Spleen (tissue), 11 donors: ENCODE data around the gene PCDHGC4. TPM values are rescaled to one million over a fixed set of nuclear protein-coding genes. Genes with fewer than 3 reads are reported as not detected.

ENCODE experiments used
- DNase-seq: peaks from one replicate; pipeline ENCODE4 v3.0.0-alpha.2; 2020
- H3K27ac ChIP-seq, 8 donors: fragments of 200-600 bp; sonication (generic) in 7 of 8; 1 replicate in 4 of 8; 2 replicates in 4 of 8; pipeline versions ENCODE4 v1.5.0 to v1.8.0; 2016 to 2021; ENCODE audit warnings: inconsistent platforms in 4 of 8, mild to moderate bottlenecking in 4 of 8, moderate library complexity in 1 of 8
- H3K27me3 ChIP-seq, 7 donors: fragments of 200-600 bp; sonication (generic) in 6 of 7; replicated peaks in 1 of 7; 1 replicate in 4 of 7; 2 replicates in 3 of 7; pipeline versions ENCODE4 v1.5.0 to v1.8.0; 2016 to 2021; ENCODE audit warnings: inconsistent platforms in 3 of 7, mild to moderate bottlenecking in 1 of 7
- H3K36me3 ChIP-seq, 6 donors: fragments of 200-600 bp; sonication (generic) in 5 of 6; 1 replicate in 4 of 6; 2 replicates in 2 of 6; pipeline versions ENCODE4 v1.5.0 to v1.8.0; 2016 to 2021; ENCODE audit warnings: inconsistent platforms in 2 of 6
- H3K4me1 ChIP-seq, 6 donors: fragments of 200-600 bp; sonication (generic) in 5 of 6; 1 replicate in 3 of 6; 2 replicates in 3 of 6; pipeline versions ENCODE4 v1.5.0 to v1.8.0; 2016 to 2021; ENCODE audit warnings: inconsistent platforms in 3 of 6
- H3K4me3 ChIP-seq, 8 donors: fragments of 200-600 bp; sonication (generic) in 7 of 8; 1 replicate in 4 of 8; 2 replicates in 4 of 8; pipeline versions ENCODE4 v1.5.0 to v1.8.0; 2016 to 2021; ENCODE audit warnings: inconsistent platforms in 4 of 8, mild to moderate bottlenecking in 4 of 8, moderate library complexity in 2 of 8
- H3K9me3 ChIP-seq, 8 donors: fragments of 200-600 bp; sonication (generic) in 7 of 8; 1 replicate in 4 of 8; 2 replicates in 4 of 8; pipeline versions ENCODE4 v1.5.0 to v1.8.0; 2016 to 2021; ENCODE audit warnings: inconsistent platforms in 4 of 8
- POLR2A ChIP-seq, 3 donors: fragments of 450-650 bp; IDR thresholded peaks; one replicate each; pipeline ENCODE4 v1.5.1; 2017; ENCODE audit warnings: antibody characterized with exemption in 3 of 3, mild to moderate bottlenecking in 1 of 3
- POLR2AphosphoS5 ChIP-seq, 3 donors: sonication (generic); formaldehyde crosslinking; IDR thresholded peaks; one replicate each; pipeline ENCODE4 v1.5.1; 2017; ENCODE audit warnings: antibody characterized with exemption in 3 of 3
- WGBS, 5 donors: extraction: QIAGEN DNeasy Blood & Tissue Kit in 3 of 5; methylation state at CpG; one replicate each; pipeline versions ENCODE4 v1.1.5 to v1.1.7; 2013 to 2018; 5-methylcytosine and 5-hydroxymethylcytosine counted together
- intact Hi-C: fragments of 100-400 bp; cut with DNase I; formaldehyde crosslinking; loops from one replicate; pipeline ENCODE4 v1.15.0; 2023; ENCODE audit warnings: low total_unique reads
- polyA plus RNA-seq, 3 donors: library from polyadenylated mRNA; stranded (reverse); fragments of 200-250 nt; gene quantifications; one replicate each; pipeline ENCODE4 v1.2.1, GENCODE V29; 2013
- total RNA-seq, 7 donors: library from RNA; depleted of rRNA in 3 of 7; stranded (reverse); fragments of >200 nt in 3 of 7; fragmentation: NEBNext Ultra II Directional in 4 of 7; extraction: Animal tissue kit (Norgen Biotek cat#: 25700) in 4 of 7; gene quantifications; one replicate each; pipeline versions ENCODE4 v1.1.0 to v1.2.1, GENCODE V29; 2016 to 2021
- TF ChIP-seq, protein P1 (sequence below), 11 experiments: fragments of 200-600 bp in 7 of 11; fragments of 450-650 bp in 4 of 11; sonication (generic) in 4 of 11; IDR thresholded peaks in 8 of 11; conservative IDR thresholded peaks in 3 of 11; 1 replicate in 7 of 11; 2 replicates in 4 of 11; pipeline versions ENCODE4 v1.4.0 to v1.8.0; 2016 to 2021; ENCODE audit warnings: antibody characterized with exemption in 11 of 11, inconsistent platforms in 4 of 11, mild to moderate bottlenecking in 1 of 11
- donor health status: healthy with polysubstance abuse.
- donor health status: DM: no; HTN: no; CAD: no; lungs with moderate emphysema.
- donor health status: DM: no; HTN: no; CAD: no.
- donor health status: Bipolar disorder and iron deficiency.
- donor health status: healthy.
- donor health status: DM: no; HTN: no; CAD: no.
- donor health status: DM: yes; HTN: yes; CAD: no.

PCDHGC4 gene
- total and polyA plus RNA-seq, 10 donors = 0.03 to 3.9 (median 1.4) TPM; not detected in 1

DNA sequence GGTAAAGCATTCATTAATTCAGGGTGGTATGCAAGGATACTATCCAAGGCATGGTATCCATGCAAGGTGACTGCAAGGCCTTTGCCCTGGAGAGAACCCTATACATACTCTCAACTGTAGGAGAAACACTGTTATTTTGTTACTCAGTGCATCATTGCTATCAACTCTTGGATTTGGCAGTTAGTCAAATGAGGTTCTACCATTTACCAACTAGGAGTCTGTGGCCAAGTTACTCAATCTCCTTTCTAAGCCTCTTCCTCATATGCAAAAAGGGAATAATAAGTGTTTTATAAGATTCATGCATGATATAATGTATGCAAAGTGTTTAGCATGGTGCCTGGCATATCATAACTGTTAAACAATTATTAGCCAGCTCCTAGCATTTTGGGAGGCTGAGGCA lies 5.1 kb upstream of the PCDHGC4 start:
- no peak overlapping the region for H3K27ac ChIP-seq
- TF ChIP-seq, protein P1, sequence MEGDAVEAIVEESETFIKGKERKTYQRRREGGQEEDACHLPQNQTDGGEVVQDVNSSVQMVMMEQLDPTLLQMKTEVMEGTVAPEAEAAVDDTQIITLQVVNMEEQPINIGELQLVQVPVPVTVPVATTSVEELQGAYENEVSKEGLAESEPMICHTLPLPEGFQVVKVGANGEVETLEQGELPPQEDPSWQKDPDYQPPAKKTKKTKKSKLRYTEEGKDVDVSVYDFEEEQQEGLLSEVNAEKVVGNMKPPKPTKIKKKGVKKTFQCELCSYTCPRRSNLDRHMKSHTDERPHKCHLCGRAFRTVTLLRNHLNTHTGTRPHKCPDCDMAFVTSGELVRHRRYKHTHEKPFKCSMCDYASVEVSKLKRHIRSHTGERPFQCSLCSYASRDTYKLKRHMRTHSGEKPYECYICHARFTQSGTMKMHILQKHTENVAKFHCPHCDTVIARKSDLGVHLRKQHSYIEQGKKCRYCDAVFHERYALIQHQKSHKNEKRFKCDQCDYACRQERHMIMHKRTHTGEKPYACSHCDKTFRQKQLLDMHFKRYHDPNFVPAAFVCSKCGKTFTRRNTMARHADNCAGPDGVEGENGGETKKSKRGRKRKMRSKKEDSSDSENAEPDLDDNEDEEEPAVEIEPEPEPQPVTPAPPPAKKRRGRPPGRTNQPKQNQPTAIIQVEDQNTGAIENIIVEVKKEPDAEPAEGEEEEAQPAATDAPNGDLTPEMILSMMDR (IDR thresholded peaks at IDR 0.05 in 8 of 11, conservative IDR thresholded peaks at IDR 0.05 in 3 of 11) = no peak
- TF ChIP-seq POLR2AphosphoS5 (IDR thresholded peaks at IDR 0.05) (no peak), POLR2A (IDR thresholded peaks at IDR 0.05) (no peak)
- no peaks in the 10 kb centered on the region for H3K9me3 ChIP-seq
- intact Hi-C loops = no loop called here
- peaks cover 0 to 72% (median 23%) of the 10 kb centered on the region in 7 donors for H3K27me3 ChIP-seq
- H3K4me3 ChIP-seq = no peak overlapping the region
- no peaks in the 10 kb centered on the region for H3K36me3 ChIP-seq
- H3K4me1 ChIP-seq = peaks cover 0 to 65% (median 44%) of the 10 kb centered on the region in 6 donors
- no peak for DNase-seq

- Histone ChIP-seq H3K9me3 (no peaks in the 10 kb centered on the region), H3K4me3 (no peak overlapping the region), H3K36me3 (no peaks in the 10 kb centered on the region), H3K27ac (no peak overlapping the region), H3K27me3 (peaks cover 0 to 72% (median 21%) of the 10 kb centered on the region in 7 donors), H3K4me1 (peaks cover 0 to 40% (median 18%) of the 10 kb centered on the region in 6 donors)
- TF ChIP-seq POLR2A (IDR thresholded peaks at IDR 0.05) (no peak), POLR2AphosphoS5 (IDR thresholded peaks at IDR 0.05) (no peak)
- WGBS, 5 donors = 41 to 62% (median 54%) methylated on average over 3 of the region's 3 CpGs
- intact Hi-C loops = no loop called here
- no peak for DNase-seq
Observed at GRCh38 chr5:141483902-141484301, 928 bp upstream of the PCDHGC4 start.

- H3K4me3 ChIP-seq = peak overlapping the region in 3 of 8 donors; percentile 25 to 58 (median 36)
- H3K4me1 ChIP-seq = peaks cover 0 to 38% (median 17%) of the 10 kb centered on the region in 6 donors
- no peak for DNase-seq
- no peaks in the 10 kb centered on the region for H3K36me3 ChIP-seq
- intact Hi-C loops = no loop called here
- H3K27ac ChIP-seq = no peak overlapping the region
- 15 to 29% (median 22%) methylated on average over 4 of the region's 4 CpGs for WGBS, 5 donors
- TF ChIP-seq, protein P1 (IDR thresholded peaks at IDR 0.05 in 8 of 11, conservative IDR thresholded peaks at IDR 0.05 in 3 of 11) = no peak
- TF ChIP-seq POLR2A (IDR thresholded peaks at IDR 0.05) = no peak
- TF ChIP-seq POLR2AphosphoS5 (IDR thresholded peaks at IDR 0.05) = no peak
- peaks cover 0 to 72% (median 21%) of the 10 kb centered on the region in 7 donors for H3K27me3 ChIP-seq
- no peaks in the 10 kb centered on the region for H3K9me3 ChIP-seq
Observed at GRCh38 chr5:141484310-141484640, 555 bp upstream of the PCDHGC4 start.

DNA sequence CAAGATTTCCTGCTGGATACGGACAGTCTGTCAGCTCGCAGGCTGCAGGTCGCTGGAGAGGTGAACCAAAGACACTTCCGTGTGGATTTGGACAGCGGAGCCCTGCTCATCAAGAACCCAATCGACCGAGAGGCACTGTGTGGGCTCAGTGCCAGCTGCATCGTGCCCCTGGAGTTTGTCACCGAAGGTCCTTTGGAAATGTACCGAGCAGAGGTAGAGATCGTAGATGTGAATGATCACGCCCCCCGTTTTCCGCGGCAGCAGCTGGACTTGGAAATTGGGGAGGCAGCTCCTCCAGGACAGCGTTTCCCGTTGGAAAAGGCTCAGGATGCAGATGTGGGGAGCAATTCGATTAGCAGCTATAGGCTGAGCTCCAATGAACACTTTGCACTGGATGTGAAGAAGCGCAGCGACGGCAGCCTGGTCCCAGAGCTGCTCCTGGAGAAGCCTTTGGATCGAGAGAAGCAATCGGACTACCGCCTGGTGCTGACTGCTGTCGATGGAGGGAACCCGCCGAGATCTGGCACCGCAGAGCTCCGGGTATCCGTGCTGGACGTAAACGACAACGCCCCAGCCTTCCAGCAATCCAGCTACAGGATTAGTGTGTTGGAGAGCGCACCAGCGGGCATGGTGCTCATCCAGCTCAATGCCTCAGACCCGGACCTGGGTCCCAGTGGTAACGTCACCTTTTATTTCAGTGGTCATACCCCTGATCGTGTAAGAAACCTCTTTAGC lies 658 bp downstream of the PCDHGC4 start:
- no peak for DNase-seq
- peak overlapping the region in 4 of 8 donors; percentile 22 to 58 (median 30) for H3K4me3 ChIP-seq
- peaks cover 0 to 5% (median 0%) of the 10 kb centered on the region in 6 donors for H3K36me3 ChIP-seq
- peaks cover 0 to 25% (median 14%) of the 10 kb centered on the region in 6 donors for H3K4me1 ChIP-seq
- peaks cover 0 to 78% (median 21%) of the 10 kb centered on the region in 7 donors for H3K27me3 ChIP-seq
- no peaks in the 10 kb centered on the region for H3K9me3 ChIP-seq
- no peak overlapping the region for H3K27ac ChIP-seq
- TF ChIP-seq POLR2AphosphoS5 (IDR thresholded peaks at IDR 0.05) (no peak), POLR2A (IDR thresholded peaks at IDR 0.05) (no peak)
- TF ChIP-seq, protein P1 (IDR thresholded peaks at IDR 0.05 in 8 of 11, conservative IDR thresholded peaks at IDR 0.05 in 3 of 11) = no peak
- intact Hi-C loops = no loop called here
- WGBS, 5 donors = 50 to 70% (median 55%) methylated on average over 23 to 38 of the region's 38 CpGs
